HG03039 (cell line): ENCODE measurements around the gene MARCHF6.
"Not testable (repeated sequence)": the region's sequence is repeated elsewhere in the genome, so short reads cannot be mapped to it uniquely, and the experiment has no call there.

Experiments
- ATAC-seq: cut with Tn5 transposase; IDR thresholded peaks from one replicate; pipeline ENCODE4 v1.9.1; 2021; ENCODE audit warnings: mild to moderate bottlenecking, moderate library complexity; ENCODE audit not compliant: unreplicated experiment

Gene MARCHF6

GRCh38 chr5:10374046-10375022 is 20.8 kb downstream of the MARCHF6 start:
- no peak for ATAC-seq

DNA sequence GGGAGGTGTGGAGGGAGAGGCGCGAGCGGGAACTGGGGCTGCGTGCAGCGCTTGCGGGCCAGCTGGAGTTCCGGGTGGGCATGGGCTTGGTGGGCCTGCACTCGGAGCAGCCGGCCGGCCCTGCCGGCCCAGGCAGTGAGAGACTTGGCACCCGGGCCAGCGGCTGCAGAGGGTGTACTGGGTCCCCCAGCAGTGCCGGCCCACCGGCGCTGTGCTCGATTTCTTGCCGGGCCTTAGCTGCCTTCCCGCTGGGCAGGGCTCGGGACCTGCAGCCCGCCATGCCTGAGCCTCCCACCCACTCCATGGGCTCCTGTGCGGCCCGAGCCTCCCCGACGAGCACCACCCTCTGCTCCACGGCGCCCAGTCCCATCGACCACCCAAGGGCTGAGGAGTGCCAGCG is 21.7 kb downstream of the MARCHF6 start:
- not testable (repeated sequence) for ATAC-seq

- ATAC-seq: no peak
These were observed 23.0 kb downstream of the MARCHF6 start for GRCh38 chr5:10376544-10376943.

DNA sequence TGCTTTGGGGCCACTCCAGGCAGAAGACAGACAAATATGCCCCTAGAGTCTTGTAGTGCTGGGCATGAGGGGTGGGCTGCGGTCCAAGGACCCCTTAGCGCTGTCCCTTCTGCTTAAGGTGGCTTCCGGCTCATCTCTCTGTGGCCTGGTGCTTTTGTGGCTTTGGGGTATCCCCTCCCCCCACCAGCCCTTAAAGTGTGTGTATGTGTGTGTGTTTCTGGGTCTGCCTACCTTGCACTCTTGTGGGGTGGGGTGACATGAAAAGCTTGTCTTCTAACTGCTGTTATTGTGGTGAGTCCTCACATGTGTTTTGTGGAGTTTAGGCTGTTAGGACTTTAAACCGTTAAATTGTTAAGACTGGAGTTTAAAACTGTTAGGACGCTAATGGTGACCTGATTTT is 23.6 kb downstream of the MARCHF6 start:
- ATAC-seq: no peak

- no peak for ATAC-seq
These were observed 28.3 kb downstream of the MARCHF6 start for GRCh38 chr5:10381803-10382202.

DNA sequence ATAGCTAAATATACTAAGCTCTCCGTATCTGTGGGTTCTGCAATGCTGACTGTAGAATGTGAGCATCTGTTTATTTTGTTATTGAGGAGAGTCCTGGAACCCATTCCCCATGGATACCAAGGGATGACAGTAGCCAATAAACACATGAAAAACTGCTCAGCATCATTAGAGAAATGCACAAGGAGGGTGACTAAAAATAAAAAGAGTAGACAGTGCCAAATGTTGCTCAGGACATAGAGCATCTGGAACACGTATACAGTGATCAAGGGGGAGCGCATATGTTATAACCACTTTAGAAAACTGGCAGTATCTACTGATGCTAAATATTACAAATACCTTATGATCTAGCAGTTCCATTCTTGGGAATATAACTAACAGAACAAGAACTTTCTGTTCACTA is 31.0 kb downstream of the MARCHF6 start:
- ATAC-seq: no peak

DNA sequence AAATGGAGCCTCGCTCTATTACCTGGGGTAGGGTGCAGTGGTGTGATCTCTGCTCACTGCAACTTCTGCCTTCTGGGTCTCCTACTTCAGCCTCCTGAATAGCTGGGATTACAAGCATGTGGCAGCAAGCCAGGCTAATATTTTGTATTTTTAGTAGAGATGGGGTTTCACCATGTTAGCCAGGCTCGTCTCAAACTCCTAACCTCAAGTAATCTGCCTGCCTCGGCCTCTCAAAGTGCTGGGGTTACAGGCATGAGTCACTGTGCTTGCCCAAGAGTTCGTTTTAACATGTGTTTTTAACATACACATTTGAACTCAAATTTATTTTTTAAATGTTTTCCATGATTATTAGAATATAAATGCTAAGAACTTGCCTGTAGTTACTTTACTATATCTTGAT is 34.2 kb downstream of the MARCHF6 start:
- ATAC-seq: no peak

- ATAC-seq: no peak
These were observed 37.6 kb downstream of the MARCHF6 start for GRCh38 chr5:10391130-10391529.

DNA sequence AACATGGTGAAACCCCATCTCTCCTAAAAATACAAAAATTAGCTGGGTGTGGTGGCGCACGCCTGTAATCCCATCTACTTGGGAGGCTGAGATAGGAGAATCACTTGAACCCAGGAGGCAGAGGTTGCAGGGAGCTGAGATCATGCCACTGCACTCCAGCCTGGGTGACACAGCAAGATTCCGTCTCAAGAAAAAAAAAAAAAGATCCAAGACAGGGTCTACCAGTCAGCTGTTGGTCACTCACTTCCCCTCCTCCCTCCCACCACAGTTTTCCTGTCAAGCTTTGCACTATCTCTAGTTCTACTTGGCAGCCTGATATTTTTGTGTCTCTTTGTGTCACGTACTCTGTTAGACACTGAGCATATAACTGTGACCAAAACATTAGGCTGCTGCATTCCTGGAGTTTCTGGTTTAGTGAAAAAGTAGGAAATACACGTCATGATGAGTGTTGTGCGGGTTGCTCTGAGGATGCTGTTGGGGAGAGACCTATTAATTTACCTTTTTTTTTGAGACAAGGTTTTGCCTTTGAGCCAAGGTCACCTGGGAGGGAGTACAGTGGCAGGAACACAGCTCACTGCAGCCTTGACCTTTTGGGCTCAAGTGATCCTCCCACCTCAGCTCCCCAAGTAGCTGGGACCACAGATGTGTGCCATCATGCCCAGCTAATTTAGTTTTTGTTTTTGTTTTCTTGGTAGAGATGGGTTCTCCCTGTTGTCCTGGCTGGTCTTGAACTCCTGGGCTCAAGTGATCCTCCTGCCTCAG is 39.3 kb downstream of the MARCHF6 start:
- not testable (repeated sequence) for ATAC-seq

GRCh38 chr5:10393491-10393890 is 40.0 kb downstream of the MARCHF6 start:
- no peak for ATAC-seq

DNA sequence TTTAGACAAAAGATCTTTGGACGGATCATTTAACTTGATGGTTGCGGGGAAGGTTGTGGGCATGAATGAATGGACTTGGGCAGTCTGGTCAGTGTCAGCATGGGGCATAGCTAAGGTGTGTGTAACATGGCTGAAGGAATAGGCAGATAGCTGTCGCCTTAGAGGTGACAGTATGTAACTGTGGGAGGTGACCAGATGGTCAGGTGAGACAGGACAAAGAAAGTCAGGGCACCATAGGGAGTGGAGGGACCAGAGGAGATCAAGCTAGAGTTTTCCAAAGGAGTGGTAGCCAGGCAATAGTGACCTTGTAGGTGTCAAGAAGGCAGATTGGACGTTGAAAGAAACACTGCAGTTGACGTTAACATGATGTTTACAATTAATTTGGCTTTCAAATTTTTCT is 43.1 kb downstream of the MARCHF6 start:
- no peak for ATAC-seq

- ATAC-seq: no peak
These were observed 46.3 kb downstream of the MARCHF6 start for GRCh38 chr5:10399839-10400238.

GRCh38 chr5:10400411-10400810 is 46.9 kb downstream of the MARCHF6 start:
- ATAC-seq: no peak

GRCh38 chr5:10400831-10401230 is 47.3 kb downstream of the MARCHF6 start:
- no peak for ATAC-seq

- peak; percentile 65 for ATAC-seq
These were observed 48.0 kb downstream of the MARCHF6 start for GRCh38 chr5:10401498-10401897.
